GM12878 (cell line): ENCODE results near the gene LHFPL3. TPM values are rescaled to one million over a fixed set of nuclear protein-coding genes. Genes with fewer than 3 reads are reported as not detected.

Experiments used
- ATAC-seq: fragments of 200-7000 bp; cut with Tn5 transposase; 3 replicates; pipeline ENCODE4 v1.9.1; 2020; ENCODE audit warnings: mild to moderate bottlenecking, moderate library complexity
- BruUV-seq: library from RNA; stranded (reverse); fragments of 400-500 nt; replicated peaks from 2 replicates; lab custom pipeline; 2021; lab: Mats Ljungman, UMichigan
- CTCF ChIA-PET: fragments of 300-600 bp; sonication (Branson Sonifier 250); formaldehyde crosslinking; extraction: SDS; loops from one replicate; lab custom pipeline; 2021; ENCODE audit warnings: inconsistent platforms; lab: Yijun Ruan, JAX
- POLR2A ChIA-PET: fragments of 350-600 bp; formaldehyde crosslinking; extraction: SDS; loops from one replicate; lab custom pipeline; 2021; ENCODE audit warnings: inconsistent platforms; lab: Charles Lee
- RAD21 ChIA-PET: fragments of 300-600 bp; sonication (Branson Sonifier 250); formaldehyde crosslinking; loops from one replicate; lab custom pipeline; 2023; ENCODE audit warnings: antibody characterized with exemption; ENCODE audit not compliant: unreplicated experiment; lab: Charles Lee
- SMC1A ChIA-PET: fragments of 300-600 bp; sonication (Branson Sonifier 250); formaldehyde crosslinking; loops from one replicate; lab custom pipeline; 2023; ENCODE audit not compliant: unreplicated experiment, uncharacterized antibody; lab: Charles Lee
- DNase-seq: peaks from one replicate; pipeline ENCODE4 v3.0.0-alpha.2; 2011; ENCODE audit warnings: low read depth, low spot score
- FAIRE-seq: peaks from 3 replicates; lab custom pipeline; 2011; peaks lifted over from hg19 to GRCh38; lab: Jason Lieb, UNC
- H2AFZ ChIP-seq: 2 replicates; pipeline ENCODE4 v1.6.0; 2011; ENCODE audit warnings: low read depth, low read length, control low read depth; ENCODE audit not compliant: control insufficient read depth
- H3K27ac ChIP-seq: 2 replicates; pipeline ENCODE4 v1.5.1; 2011; ENCODE audit warnings: control low read depth; ENCODE audit not compliant: control insufficient read depth, insufficient read depth
- H3K27me3 ChIP-seq, 2 experiments: replicated peaks in 1 of 2; 2 replicates each; pipeline versions ENCODE4 v1.6.0 to v1.6.1; 2011; ENCODE audit warnings: low read length in 1 of 2; ENCODE audit not compliant: control insufficient read depth in 2 of 2, insufficient read depth in 2 of 2
- H3K36me3 ChIP-seq, 2 experiments: 2 replicates each; pipeline ENCODE4 v1.5.1; 2011; ENCODE audit warnings: low read length in 1 of 2; ENCODE audit not compliant: control insufficient read depth in 2 of 2, insufficient read depth in 2 of 2
- H3K4me1 ChIP-seq: 2 replicates; pipeline ENCODE4 v1.6.1; 2011; ENCODE audit warnings: mild to moderate bottlenecking, low read length, moderate library complexity, mixed read lengths; ENCODE audit not compliant: control insufficient read depth, insufficient read depth
- H3K4me2 ChIP-seq: 2 replicates; pipeline ENCODE4 v1.6.0; 2011; ENCODE audit warnings: control low read depth; ENCODE audit not compliant: control insufficient read depth, insufficient read depth
- H3K4me3 ChIP-seq: fragments of 200-600 bp; sonication (generic); 2 replicates; pipeline ENCODE4 v1.5.1; 2016
- H3K79me2 ChIP-seq: 2 replicates; pipeline ENCODE4 v1.6.0; 2011; ENCODE audit warnings: low read length; ENCODE audit not compliant: control insufficient read depth, insufficient read depth
- H3K9ac ChIP-seq: 2 replicates; pipeline ENCODE4 v1.8.0; 2011; ENCODE audit warnings: low read length, control low read depth, mixed read lengths; ENCODE audit not compliant: control insufficient read depth, insufficient read depth
- H3K9me3 ChIP-seq: replicated peaks from 3 replicates; pipeline ENCODE4 v1.5.1; 2011; ENCODE audit warnings: mild to moderate bottlenecking, low read length; ENCODE audit not compliant: control insufficient read depth, insufficient read depth
- H4K20me1 ChIP-seq: 2 replicates; pipeline ENCODE4 v1.6.0; 2011; ENCODE audit not compliant: control insufficient read depth, insufficient read depth
- BACH1 ChIP-seq: fragments of 450-650 bp; IDR thresholded peaks from 2 replicates; pipeline ENCODE4 v1.6.1; 2017; ENCODE audit warnings: mild to moderate bottlenecking, borderline replicate concordance
- CEBPB ChIP-seq, 2 experiments: fragments of 150-350 bp in 1 of 2; IDR thresholded peaks; 2 replicates each; pipeline ENCODE4 v1.6.1; 2012 to 2014; ENCODE audit warnings: low read depth in 2 of 2, low read length in 2 of 2, borderline replicate concordance in 1 of 2, inconsistent platforms in 1 of 2
- DPF2 ChIP-seq: fragments of 450-650 bp; IDR thresholded peaks from 2 replicates; pipeline ENCODE4 v1.6.1; 2017; ENCODE audit warnings: mild to moderate bottlenecking
- EGR1 ChIP-seq, 2 experiments: IDR thresholded peaks; 1 replicate in 1 of 2; 2 replicates in 1 of 2; pipeline ENCODE4 v1.6.1; 2011 to 2012; ENCODE audit warnings: low read depth in 2 of 2, low read length in 2 of 2, borderline replicate concordance in 1 of 2, mild to moderate bottlenecking in 1 of 2, moderate library complexity in 1 of 2
- EZH2 ChIP-seq: IDR thresholded peaks from 2 replicates; pipeline ENCODE4 v1.6.1; 2012; ENCODE audit warnings: low read depth, mild to moderate bottlenecking, control low read depth, inconsistent platforms, low read length, borderline replicate concordance; ENCODE audit not compliant: control insufficient read depth
- FOS ChIP-seq: IDR thresholded peaks from 3 replicates; pipeline ENCODE4 v1.6.1; 2011; ENCODE audit warnings: borderline replicate concordance; ENCODE audit not compliant: insufficient read length; ENCODE audit errors: extremely low read depth
- IRF4 ChIP-seq: IDR thresholded peaks from 2 replicates; pipeline ENCODE4 v1.6.1; 2011; ENCODE audit warnings: low read depth, low read length
- NFIC ChIP-seq: IDR thresholded peaks from 2 replicates; pipeline ENCODE4 v1.6.1; 2012; ENCODE audit warnings: low read depth, mild to moderate bottlenecking, inconsistent platforms, low read length, moderate library complexity
- PAX8 ChIP-seq: fragments of 450-650 bp; IDR thresholded peaks from 2 replicates; pipeline ENCODE4 v1.6.1; 2017; ENCODE audit warnings: mild to moderate bottlenecking, moderate library complexity
- POLR2AphosphoS5 ChIP-seq: IDR thresholded peaks from 2 replicates; pipeline ENCODE4 v1.6.1; 2011; ENCODE audit warnings: mild to moderate bottlenecking, low read length, inconsistent platforms
- RUNX3 ChIP-seq: IDR thresholded peaks from 2 replicates; pipeline ENCODE4 v1.6.1; 2012; ENCODE audit warnings: low read length, inconsistent platforms
- TARDBP ChIP-seq: IDR thresholded peaks from 2 replicates; pipeline ENCODE4 v1.6.1; 2016; ENCODE audit warnings: borderline replicate concordance
- TCF7 ChIP-seq: IDR thresholded peaks from 2 replicates; pipeline ENCODE4 v1.6.1; 2014; ENCODE audit warnings: antibody characterized with exemption, borderline replicate concordance
- WRNIP1 ChIP-seq: IDR thresholded peaks from 2 replicates; pipeline ENCODE4 v1.6.1; 2011; ENCODE audit warnings: low read depth, low read length, improper control_type of control experiment, borderline replicate concordance
- ZBTB4 ChIP-seq: fragments of 450-650 bp; formaldehyde crosslinking; IDR thresholded peaks from 2 replicates; pipeline ENCODE4 v1.4.0; 2022; ENCODE audit warnings: mild to moderate bottlenecking, moderate library complexity
- ZNF24 ChIP-seq: fragments of 450-650 bp; IDR thresholded peaks from 2 replicates; pipeline ENCODE4 v1.6.1; 2017; ENCODE audit warnings: antibody characterized with exemption, mild to moderate bottlenecking
- ZZZ3 ChIP-seq: IDR thresholded peaks from 2 replicates; pipeline ENCODE4 v1.6.1; 2011; ENCODE audit warnings: low read depth; ENCODE audit not compliant: control insufficient read depth, insufficient read length
- WGBS: methylation state at CpG from one replicate; pipeline ENCODE4 v1.1.6; 2016; ENCODE audit warnings: low lambda C conversion rate; ENCODE audit not compliant: insufficient replicate concordance, insufficient coverage; ENCODE audit errors: missing lambda C conversion rate; 5-methylcytosine and 5-hydroxymethylcytosine counted together
- in situ Hi-C: fragments of 300-500 bp; cut with MboI; formaldehyde crosslinking; loops from 9 replicates; pipeline ENCODE4 v1.14.3; 2018; ENCODE audit warnings: mixed read lengths
- intact Hi-C: fragments of 100-400 bp; cut with micrococcal nuclease; formaldehyde crosslinking; loops from one replicate; pipeline ENCODE4 v1.14.2; 2022; ENCODE audit not compliant: unreplicated experiment
- polyA plus RNA-seq, 11 experiments: library from polyadenylated mRNA; depleted of rRNA in 4 of 11; unstranded in 6 of 11; stranded (reverse) in 5 of 11; fragments of >200 nt; fragmentation: Nextera tagmentation in 4 of 11; fragmentation: Illumina TruSeq in 1 of 11; extraction: Ambion mirVana in 4 of 11; extraction: Trizol in 1 of 11; gene quantifications; 1 replicate in 1 of 11; 2 replicates in 10 of 11; pipeline versions ENCODE4 v1.2.1 to v1.2.3, GENCODE V29; 2011 to 2016; ENCODE audit warnings: inconsistent platforms in 2 of 11, missing spikeins in 2 of 11, low read depth in 1 of 11
- total RNA-seq, 4 experiments: library from RNA; depleted of rRNA in 3 of 4; stranded (reverse); fragments of >200 nt in 3 of 4; fragmentation: Illumina TruSeq in 1 of 4; extraction: Trizol in 1 of 4; gene quantifications; 2 replicates each; pipeline versions ENCODE4 v1.2.1 to v1.2.3, GENCODE V29; 2013 to 2021
- TF ChIP-seq, protein P1 (sequence below): IDR thresholded peaks from 2 replicates; pipeline ENCODE4 v1.6.1; 2012; ENCODE audit warnings: low read depth, low read length, improper control_type of control experiment

LHFPL3 gene
- total and polyA plus RNA-seq, 10 of the 15 experiments (the other 5 are each of a cell fraction or from before 2014, with no cell fraction given): 0.09 TPM; not detected in 9

DNA sequence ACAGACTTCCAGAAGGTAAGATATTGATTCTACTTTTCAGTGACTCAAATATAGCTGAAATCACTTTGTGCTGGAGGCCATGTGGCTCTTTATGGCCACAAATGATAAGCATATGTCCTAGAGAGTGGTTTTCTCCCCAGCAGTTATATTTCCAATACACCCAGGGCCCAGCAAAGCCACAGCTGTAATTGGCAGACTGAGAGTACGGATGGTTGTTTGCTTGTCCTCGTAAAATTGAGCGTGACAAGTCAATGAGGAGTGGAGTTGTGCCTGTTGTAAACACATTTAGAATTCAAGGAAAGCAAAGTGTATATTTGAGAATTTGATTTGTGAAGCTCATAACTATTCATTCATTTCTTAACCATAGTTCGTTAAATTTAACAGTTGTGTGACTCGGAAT, 201.8 kb downstream of the LHFPL3 start:
- 11% methylated on average over 5 of the region's 5 CpGs for WGBS
- ChIA-PET CTCF (no interaction called here), POLR2A (no interaction called here), RAD21 (no interaction called here), SMC1A (no interaction called here)
- H3K27me3 ChIP-seq: no peaks in the 10 kb centered on the region; a peak in 1 of 4 replicates
- no peak overlapping the region for H3K9ac ChIP-seq
- in situ Hi-C loops (no loop called here), intact Hi-C loops (no loop called here)
- DNase-seq (no peak), ATAC-seq (no peak), FAIRE-seq (no peak)
- no peak for TF ChIP-seq CEBPB (IDR thresholded peaks at IDR 0.05; ENCODE audit: borderline replicate concordance in 1 of 2, low read depth in 2 of 2, low read length in 2 of 2)
- no peak for TF ChIP-seq BACH1
- TF ChIP-seq NFIC: no peak
- no peak for TF ChIP-seq EGR1 (IDR thresholded peaks at IDR 0.05; ENCODE audit: borderline replicate concordance in 1 of 2, low read depth in 2 of 2, low read length in 2 of 2)
- no peak for TF ChIP-seq TCF7
- TF ChIP-seq FOS: no peak
- TF ChIP-seq RUNX3: no peak
- TF ChIP-seq POLR2AphosphoS5: no peak
- TF ChIP-seq ZBTB4 (CRISPR knock-in tag): no peak
- no peak for TF ChIP-seq EZH2
- TF ChIP-seq TARDBP: no peak
- TF ChIP-seq ZZZ3: no peak
- no peak for TF ChIP-seq PAX8
- TF ChIP-seq, protein P1, sequence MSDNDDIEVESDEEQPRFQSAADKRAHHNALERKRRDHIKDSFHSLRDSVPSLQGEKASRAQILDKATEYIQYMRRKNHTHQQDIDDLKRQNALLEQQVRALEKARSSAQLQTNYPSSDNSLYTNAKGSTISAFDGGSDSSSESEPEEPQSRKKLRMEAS: no peak
- no peak for TF ChIP-seq DPF2
- no peak for TF ChIP-seq WRNIP1
- TF ChIP-seq ZNF24: no peak
- TF ChIP-seq IRF4: no peak
- no peaks in the 10 kb centered on the region for H4K20me1 ChIP-seq
- no peak overlapping the region for H2AFZ ChIP-seq
- no peak overlapping the region for H3K4me3 ChIP-seq
- H3K79me2 ChIP-seq: no peaks in the 10 kb centered on the region
- H3K36me3 ChIP-seq: no peaks in the 10 kb centered on the region
- H3K9me3 ChIP-seq: no peaks in the 10 kb centered on the region
- no peak overlapping the region for H3K4me2 ChIP-seq
- H3K27ac ChIP-seq: no peak overlapping the region
- BruUV-seq: no TSS peak
- no peaks in the 10 kb centered on the region for H3K4me1 ChIP-seq
